ENCODE results near the gene NUFIP1.
"Not testable (repeated sequence)": the region's sequence is repeated elsewhere in the genome, so short reads cannot be mapped to it uniquely, and the experiment has no call there.

Gene NUFIP1

GRCh38 chr13:44898308-44898707, 91.0 kb downstream of the NUFIP1 start:
- H3K4me1 ChIP-seq (ENCODE audit: insufficient read depth, low read length); H3K9me3 ChIP-seq (ENCODE audit: control insufficient read depth, insufficient read depth, low read length); H3K36me3 ChIP-seq (ENCODE audit: insufficient read depth, low read length); H3K9ac ChIP-seq (ENCODE audit: low read depth, low read length): not testable (repeated sequence)

GRCh38 chr13:44895953-44896335, 93.3 kb downstream of the NUFIP1 start:
- Histone ChIP-seq H3K4me1 (ENCODE audit: insufficient read depth, low read length) (no peaks in the 10 kb centered on the region), H3K9ac (ENCODE audit: low read depth, low read length) (no peak overlapping the region), H3K9me3 (ENCODE audit: control insufficient read depth, insufficient read depth, low read length) (no peaks in the 10 kb centered on the region), H3K36me3 (ENCODE audit: insufficient read depth, low read length) (no peaks in the 10 kb centered on the region)

- Histone ChIP-seq H3K9me3 (ENCODE audit: control insufficient read depth, insufficient read depth, low read length) (no peaks in the 10 kb centered on the region), H3K4me1 (ENCODE audit: insufficient read depth, low read length) (no peaks in the 10 kb centered on the region), H3K9ac (ENCODE audit: low read depth, low read length) (no peak overlapping the region), H3K36me3 (ENCODE audit: insufficient read depth, low read length) (no peaks in the 10 kb centered on the region)
Measured at GRCh38 chr13:44895264-44895952, 93.9 kb downstream of the NUFIP1 start.

- Histone ChIP-seq H3K36me3 (ENCODE audit: insufficient read depth, low read length) (no peaks in the 10 kb centered on the region), H3K9me3 (ENCODE audit: control insufficient read depth, insufficient read depth, low read length) (no peaks in the 10 kb centered on the region), H3K9ac (ENCODE audit: low read depth, low read length) (no peak overlapping the region), H3K4me1 (ENCODE audit: insufficient read depth, low read length) (no peaks in the 10 kb centered on the region)
Measured at GRCh38 chr13:44894001-44894770, 95.1 kb downstream of the NUFIP1 start.
